HG03139 (cell line): ENCODE results near the gene ACKR3.

Experiments used
- ATAC-seq: cut with Tn5 transposase; IDR thresholded peaks from one replicate; pipeline ENCODE4 v1.9.1; 2021; ENCODE audit not compliant: unreplicated experiment

ACKR3 gene

GRCh38 chr2:236583621-236584203 is 14.1 kb downstream of the ACKR3 start:
- ATAC-seq, result no peak

GRCh38 chr2:236584521-236585384 is 15.1 kb downstream of the ACKR3 start:
- ATAC-seq, result no peak

GRCh38 chr2:236585966-236586365 is 16.3 kb downstream of the ACKR3 start:
- ATAC-seq, result no peak

DNA sequence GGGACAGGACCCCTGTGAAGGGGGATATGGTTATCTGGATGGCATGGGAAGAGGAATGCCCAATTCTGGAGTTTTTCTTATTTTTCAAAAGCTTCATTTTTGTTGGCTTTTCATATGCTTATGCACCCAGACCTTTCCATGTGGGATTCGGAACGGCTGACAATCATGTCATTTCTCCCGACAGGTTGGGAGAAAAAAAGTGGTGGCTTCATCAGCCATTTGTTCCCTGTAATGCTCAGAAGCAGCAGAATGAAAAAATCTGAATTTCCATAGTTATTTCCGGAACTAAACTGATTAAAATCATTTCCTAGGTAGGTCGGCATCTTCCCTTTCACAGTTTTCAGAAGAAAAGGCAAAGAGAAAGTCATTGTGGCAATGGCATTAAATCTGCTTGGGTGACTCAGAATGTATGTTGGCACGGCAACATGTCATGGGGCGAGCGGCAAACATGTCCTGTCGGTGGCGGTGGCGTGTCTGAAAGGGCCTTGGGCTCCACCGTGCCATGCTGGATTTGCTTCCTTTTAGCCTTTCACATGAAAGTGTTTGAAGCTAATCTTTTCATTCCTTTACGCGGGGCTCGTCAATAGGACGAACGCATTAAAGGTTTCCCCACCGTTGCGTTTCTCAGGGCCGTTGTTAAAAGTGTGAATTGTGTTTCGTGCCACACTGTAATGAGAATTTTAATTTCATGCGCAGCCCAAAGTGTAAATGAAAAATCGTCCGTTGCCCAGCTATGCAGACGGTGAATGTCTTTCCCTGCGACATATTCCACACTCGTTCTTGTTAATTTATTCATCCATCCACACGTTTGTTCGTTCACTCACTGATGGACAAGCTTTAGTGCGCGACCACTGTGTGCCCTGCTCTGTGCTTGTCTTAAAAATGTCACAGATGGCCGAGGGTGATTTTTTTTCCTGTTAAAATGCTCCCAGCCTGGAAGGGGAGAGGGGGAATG is 18.5 kb downstream of the ACKR3 start:
- no peak for ATAC-seq

DNA sequence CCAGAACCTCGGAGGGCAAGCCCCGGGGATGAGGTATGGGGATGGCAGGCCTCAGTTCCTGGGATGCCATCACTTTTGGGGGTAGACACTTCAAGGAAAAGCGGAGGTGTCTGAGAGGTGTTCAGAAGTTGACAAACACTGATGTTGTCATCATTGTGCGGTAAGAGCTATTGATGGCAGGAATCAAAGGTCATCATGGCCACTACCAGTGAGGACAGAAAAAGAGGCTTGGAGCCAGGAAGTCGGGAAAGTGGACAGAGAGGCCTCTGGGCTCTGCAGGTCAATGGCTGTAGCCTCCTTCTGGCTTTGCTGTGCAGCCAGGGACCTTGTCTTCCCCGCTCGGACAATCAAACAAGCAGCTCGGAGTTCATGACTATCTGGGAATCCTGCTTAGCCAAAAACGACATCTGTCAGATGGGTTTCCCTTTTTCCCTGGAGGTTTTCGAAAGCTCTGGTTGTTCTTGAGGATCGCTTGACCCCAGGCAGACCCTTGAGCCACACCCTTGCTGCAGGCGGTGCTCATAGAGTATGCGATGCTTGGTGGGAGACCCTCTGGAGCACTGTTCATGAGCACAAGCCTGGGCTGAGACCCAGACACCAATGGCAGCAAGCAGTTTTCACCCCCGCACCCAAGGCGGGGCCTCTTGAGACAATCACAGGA is 19.4 kb downstream of the ACKR3 start:
- ATAC-seq, result no peak

DNA sequence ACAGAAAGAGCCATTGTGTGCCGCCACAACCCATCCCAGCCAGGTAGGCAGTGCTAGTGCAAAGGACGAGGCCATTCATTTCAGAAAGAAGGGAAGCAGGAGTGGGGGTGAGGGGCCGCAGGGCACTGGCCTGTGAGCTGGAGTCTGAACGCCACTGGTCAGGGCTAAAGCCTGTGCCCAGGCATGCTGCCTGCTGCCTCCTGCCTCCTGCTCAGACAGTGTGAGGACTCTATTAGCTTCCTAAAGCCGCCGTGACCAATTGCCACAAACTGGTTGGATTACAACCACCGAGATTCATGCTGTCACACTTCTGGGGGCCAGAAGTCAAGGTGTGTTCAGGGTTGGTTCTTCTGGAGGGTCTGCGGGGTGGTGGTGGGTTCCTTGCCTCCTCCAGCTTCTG is 21.2 kb downstream of the ACKR3 start:
- ATAC-seq, result no peak

GRCh38 chr2:236592821-236593220 is 23.2 kb downstream of the ACKR3 start:
- ATAC-seq, result no peak

- ATAC-seq, result no peak
Observed at GRCh38 chr2:236593531-236593930, 23.9 kb downstream of the ACKR3 start.

DNA sequence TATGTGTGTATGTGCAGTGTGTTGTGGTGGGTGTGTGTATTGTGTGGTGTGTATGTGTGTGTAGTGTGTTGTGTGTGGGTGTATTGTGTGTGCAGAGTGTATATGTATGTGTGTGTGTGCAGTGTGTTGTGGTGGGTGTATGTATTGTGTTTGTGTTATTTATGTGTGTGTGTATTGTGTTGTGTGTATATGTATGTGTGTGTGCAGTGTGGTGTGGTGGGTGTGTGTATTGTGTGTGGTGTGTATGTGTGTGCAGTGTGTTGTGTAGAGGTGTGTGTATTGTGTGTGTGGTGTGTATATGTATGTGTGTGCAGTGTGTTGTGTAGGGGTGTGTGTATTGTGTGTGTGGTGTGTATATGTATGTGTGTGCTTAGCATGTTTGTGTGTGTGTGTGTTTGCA is 24.3 kb downstream of the ACKR3 start:
- ATAC-seq, result no peak

DNA sequence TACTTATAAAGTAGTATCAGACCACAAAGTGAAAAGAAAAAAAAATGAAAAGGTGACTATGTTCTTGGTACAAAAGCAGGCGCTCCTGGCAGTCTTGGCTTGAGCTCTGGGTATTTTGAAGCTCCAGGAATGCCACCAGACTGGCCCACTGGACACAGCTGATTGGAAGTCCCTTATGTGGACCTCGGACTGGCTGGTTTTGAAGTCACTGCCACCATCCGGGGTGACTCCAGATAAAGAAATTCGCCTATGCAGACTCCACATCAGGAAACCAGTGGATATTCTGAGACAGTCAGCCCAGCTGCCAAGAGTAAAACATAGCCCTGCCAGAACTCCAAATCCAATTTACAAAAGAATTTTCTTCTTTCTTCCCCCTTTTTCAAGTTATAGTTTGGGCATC is 28.0 kb downstream of the ACKR3 start:
- no peak for ATAC-seq

- ATAC-seq, result no peak
Observed at GRCh38 chr2:236599059-236599458, 29.4 kb downstream of the ACKR3 start.

GRCh38 chr2:236600158-236600557 is 30.5 kb downstream of the ACKR3 start:
- no peak for ATAC-seq

- ATAC-seq, result no peak
Observed at GRCh38 chr2:236600892-236601291, 31.3 kb downstream of the ACKR3 start.

DNA sequence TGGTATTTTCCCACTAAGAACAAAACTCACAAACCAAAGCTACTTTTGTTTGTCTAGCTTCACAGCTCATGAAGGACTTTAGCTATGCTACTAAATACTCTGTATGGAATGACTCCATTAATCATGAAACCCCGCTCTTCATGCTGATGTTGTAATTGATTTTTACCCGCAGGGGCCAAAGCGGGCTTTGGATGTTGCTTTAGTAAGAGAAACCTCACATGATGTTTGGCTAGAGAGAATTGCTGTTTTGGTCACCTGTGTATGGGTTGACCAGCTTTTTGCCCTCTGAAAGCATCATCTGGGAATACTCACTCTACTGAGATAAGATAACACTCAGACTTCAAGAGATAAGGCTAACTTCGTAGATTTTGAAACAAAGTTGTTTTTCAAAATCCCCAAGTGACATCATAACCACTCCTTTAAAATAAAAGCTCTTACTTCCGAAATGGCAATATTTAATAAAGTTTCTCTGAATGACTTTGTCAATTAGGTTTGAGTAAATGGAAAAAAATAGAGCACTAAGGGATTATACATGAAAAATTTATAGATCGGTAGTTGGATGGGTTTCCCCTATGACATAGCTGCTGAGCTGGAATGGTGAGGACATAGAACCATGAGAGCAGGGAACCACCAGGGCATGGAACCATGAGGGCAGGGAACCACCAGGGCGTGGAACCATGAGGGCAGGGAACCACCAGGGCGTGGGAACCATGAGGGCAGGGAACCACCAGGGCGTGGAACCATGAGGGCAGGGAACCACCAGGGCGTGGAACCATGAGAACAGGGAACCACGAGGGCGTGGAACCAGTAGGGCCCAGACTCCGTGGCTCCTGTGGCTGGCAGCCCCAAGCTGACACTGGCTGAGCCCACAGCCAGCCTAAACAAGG is 31.9 kb downstream of the ACKR3 start:
- ATAC-seq, result no peak

- ATAC-seq, result no peak
Observed at GRCh38 chr2:236602678-236603077, 33.1 kb downstream of the ACKR3 start.

GRCh38 chr2:236603361-236604015 is 33.9 kb downstream of the ACKR3 start:
- no peak for ATAC-seq

DNA sequence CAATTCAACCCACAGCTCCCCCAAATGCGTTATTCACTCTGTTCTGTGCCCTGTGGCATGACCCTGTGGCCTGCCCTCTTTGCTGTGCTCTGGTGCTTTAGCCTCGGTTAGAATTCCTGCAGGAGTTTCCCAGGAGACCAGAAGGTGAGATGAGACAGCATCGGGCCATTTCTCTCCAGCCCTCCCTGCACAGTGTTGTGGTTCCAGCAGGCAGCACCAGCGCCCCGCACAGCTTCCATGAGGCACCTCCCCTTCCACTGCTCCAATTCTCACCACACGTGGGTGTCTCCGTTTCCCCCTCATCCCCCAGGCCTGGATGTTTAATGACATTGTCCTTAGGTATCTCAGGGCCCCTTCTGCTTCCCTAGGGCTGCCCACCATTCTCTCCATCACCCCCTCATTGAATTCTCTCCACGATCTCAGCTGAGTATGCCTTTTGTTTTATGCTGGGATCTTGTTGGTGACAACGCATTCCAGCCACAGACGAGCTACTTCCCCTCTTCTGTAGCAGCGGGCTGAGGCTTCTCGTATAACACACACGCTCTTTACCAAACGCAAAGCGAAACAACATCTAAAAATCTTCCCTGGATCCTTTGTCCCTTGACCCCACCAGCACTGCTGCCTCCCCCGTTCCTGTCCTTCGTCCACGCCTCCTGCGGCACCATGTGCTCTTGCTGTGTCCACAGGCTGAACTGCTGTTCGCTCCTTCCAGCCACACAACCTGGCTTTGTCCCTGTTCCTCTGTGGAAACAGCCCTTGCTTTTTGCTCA is 35.1 kb downstream of the ACKR3 start:
- no peak for ATAC-seq

- ATAC-seq, result no peak
Observed at GRCh38 chr2:236605345-236605734, 35.7 kb downstream of the ACKR3 start.

DNA sequence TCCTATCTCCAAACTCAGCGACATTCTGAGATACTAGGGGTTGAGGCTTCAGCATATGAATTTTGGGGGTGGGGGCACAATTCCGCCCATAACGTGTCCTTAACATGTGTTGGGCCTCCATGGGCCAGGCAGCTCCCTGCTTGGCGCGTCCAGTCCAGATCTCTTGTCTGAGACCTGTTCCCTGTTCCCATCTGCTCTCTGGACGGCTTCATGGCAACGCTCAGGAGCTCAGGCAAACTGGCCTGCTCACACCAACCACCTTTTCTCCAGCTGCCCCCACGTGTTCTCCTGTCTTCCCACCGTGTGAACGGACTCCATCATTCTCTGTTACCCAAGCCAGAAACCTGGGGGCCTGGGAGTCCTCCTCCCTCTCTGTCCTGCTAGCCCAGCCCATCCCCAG is 36.4 kb downstream of the ACKR3 start:
- no peak for ATAC-seq
